ENCODE measurements around the gene DHRS3. TPM values are rescaled to one million over a fixed set of nuclear protein-coding genes. Genes with fewer than 3 reads are reported as not detected.
"Not testable (repeated sequence)": the region's sequence is repeated elsewhere in the genome, so short reads cannot be mapped to it uniquely, and the experiment has no call there.

DHRS3 gene
- total RNA-seq, 1 donor from 2014 or later, result 31.5 TPM

DNA sequence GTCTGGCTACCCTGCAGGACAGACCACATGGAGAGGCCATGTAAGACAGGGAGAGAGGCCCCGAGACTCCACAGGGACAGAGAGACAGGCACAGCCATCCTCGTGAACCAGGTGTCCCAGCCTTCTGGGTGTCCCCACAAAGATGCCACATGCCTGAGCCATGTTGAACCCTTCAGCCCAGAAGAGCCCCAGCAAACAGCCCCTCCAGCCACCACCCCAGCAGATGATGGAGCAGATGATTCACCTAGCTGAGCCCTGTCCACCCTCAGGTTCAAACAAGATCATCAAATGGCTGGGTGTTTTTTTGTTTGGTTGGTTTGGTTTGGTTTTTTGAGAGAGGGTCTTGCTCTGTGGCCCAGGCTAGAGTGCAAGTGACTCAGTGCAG lies 78.7 kb downstream of the DHRS3 start:
- no peak for DNase-seq

DNA sequence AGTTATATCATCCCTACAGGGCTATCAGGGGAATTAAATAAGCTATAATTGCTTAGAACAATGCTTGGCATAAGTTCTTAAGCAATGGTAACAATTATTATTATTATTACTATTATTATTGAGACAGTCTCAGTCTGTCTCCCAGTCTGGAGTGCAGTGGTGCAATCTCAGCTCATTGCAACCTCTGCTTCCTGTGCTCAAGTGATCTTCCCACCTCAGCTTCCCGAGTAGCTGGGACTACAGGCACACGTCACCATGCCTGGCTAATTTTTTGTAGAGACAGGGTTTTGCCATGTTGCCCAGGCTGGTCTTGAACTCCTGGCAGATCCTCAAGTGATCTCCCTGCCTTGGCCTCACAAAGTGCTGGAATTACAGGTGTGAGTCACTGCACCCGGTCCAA lies 79.5 kb downstream of the DHRS3 start:
- not testable (repeated sequence) for DNase-seq

DNA sequence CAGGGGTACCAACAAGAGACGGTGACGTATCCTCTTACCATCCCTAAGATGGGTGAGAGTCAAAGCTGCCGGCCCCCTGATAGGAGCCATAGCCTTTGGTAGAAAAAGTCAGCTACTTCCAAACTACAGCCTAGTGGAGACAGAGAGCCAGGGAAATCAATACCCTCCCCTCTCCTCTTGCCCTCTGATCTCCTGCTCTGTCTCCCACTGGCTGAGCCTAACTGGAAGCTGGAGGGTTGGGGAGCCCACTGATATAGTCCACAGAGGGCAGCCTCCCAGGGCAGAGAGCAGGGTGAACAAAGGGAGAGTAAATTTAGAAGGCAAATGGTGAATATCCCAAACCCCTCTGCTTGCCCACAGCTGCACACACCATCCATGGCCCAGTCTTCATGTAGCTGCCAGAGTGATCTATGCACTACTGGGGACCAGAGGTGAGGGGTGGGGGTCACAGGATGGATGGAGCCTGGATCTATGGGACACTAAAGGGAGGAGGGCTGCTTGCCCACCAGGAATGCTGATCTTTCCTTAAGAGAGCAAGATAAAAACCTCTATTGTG lies 80.0 kb downstream of the DHRS3 start:
- no peak for DNase-seq

DNA sequence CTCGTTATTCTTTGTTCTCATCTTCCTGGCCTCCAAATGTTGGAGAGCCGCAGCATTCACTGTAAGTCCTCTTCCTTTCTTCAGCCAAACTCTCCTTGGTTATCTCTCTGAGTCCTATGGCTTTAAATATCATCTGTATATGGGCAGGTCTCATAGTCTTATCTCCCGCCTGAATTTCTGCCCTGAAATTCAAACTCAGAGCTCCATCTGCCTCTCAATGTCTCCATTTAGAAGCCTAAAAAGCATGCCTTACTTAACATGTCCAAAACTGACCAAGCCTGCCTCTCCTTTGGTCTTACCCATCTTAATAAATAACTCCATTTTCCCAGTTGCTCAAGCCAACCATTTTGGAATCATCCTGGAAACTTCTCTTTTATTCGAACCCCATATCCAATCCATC lies 80.7 kb downstream of the DHRS3 start:
- DNase-seq, result no peak

DNA sequence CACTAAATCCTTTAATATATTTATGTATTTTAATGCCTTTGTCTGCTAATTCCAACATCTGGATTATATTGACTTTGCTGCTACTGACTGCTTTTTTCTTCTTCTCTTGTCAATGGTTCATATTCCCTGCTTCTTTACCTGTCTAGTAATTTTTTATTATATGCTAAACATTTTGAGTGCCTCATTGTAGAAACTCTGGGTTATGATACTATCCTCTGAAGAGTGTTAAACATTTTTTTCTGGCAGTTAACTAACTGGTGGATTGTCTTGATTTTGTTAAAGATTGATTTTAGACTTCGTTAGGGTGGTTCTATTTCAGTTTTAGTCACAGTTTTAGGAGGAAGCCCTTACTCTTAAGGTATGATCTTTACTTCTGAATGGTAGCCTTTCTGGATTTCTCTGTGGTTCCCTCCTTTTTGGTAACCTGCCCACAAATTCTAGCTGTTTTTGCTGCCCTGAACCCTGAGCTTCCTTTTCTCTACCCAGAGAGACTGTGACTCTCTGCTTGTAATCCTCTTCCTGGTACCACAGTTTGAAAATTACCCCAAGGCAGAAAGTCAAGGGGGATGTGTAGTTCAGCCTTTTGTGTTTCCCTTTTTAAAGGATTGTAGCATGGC lies 81.9 kb downstream of the DHRS3 start:
- no peak for DNase-seq

DNA sequence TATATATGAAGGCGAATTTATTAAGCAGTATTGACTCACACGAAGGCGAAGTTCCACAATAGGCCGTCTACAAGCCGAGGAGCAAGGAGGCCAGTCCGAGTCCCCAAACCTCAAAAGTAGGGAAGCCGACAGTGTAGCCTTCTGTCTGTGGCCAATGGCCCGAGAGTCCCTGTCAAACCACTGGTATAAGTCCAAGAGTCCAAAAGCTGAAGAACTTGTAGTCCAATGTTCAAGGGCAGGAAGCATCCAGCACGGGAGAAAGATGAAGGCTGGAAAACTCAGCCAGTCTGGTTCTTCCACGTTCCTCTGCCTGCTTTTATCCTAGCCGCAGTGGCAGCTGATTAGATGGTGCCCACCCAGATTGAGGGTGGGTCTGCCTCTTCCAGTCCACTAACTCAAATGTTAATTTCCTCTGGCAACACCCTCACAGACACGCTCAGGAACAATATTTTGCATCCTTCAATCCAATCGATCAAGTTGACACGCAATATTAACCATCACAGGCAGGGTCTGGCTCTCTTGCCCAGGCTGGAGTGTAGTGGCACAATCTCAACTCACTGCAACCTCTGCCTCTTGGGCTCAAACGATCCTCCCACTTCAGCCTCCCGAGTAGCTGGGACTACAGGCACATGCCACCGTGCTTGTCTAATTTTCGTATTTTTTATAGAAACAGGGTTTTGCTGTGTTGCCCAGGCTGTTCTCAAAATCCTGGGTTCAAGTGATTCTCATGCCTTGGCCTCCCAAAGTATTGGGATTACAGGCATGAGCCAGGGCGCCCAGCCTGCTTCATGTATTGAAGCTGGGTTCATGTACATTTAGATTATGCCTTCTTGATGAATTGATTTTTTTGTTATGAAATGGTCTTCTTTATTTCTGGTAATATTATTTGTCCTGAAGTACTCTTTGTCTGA lies 85.3 kb downstream of the DHRS3 start:
- no peak for DNase-seq

DNA sequence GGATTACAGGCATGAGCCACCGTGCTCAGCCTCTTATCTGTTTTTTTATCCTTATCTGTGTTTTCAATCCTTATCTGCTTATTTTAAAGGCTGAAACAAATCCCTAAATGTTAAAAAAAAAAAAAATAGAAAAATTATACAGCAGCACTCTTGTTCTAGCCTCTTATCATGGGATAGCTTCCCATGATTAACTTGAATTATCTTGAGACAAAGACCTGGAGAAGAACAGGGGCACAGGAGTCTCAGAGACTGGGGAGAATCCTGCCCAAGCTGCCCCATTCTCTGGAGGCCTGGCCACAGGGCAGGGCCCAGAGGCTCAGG lies 86.9 kb downstream of the DHRS3 start:
- no peak for DNase-seq

DNA sequence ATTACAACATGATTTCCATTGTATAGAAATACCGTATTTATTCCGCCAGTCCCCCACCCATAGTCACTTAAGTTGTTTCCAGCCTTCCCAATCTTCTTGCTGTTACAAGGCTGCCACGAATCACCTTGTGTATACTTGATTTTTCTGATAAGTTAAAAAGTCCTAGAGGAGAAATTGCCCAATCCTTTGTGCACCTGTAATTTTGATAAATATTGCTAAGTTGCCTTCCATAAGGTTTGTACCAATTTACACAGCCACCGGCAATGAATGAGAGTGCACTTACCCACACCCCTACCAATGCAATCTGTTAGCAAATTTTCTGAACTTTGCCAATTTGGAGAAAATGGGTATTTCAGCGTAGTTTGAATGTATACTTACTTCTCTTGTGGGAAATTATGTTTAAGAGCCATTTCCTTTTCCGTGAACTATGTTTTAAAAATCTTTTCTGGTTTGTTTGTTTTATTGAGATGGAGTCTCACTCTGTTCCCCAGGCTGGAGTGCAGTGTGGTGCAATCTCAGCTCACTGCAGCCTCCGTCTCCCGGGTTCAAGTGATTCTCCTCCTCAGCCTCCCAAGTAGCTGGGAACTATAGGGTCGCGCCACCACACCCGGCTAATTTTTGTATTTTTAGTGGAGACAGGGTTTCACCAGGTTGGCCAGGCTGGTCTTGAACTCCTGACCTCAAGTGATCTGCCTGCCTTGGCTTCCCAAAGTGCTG lies 87.4 kb downstream of the DHRS3 start:
- no peak for DNase-seq

DNA sequence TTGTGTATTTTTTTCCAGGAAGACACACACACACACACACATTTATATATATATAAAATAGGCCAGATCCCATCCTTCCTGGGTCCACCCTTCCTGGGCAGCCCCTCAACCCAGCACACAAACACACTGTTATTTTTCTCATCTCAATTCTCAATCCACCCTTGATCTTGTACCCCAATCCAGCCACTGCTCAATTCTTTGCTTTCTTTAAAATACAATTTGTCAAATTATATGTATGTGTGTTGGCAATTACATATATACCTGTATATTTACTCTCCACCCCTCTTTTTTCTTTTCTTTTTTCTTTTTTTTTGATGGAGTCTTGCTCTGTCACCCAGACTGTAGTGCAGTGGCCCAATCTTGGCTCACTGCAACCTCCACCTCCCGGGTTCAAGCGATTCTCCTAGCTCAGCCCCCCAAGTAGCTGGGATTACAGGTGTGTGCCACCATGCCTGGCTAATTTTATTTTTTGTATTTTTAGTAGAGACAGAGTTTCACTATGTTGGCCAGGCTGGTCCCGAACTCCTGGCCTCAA lies 88.3 kb downstream of the DHRS3 start:
- DNase-seq, result no peak

DNA sequence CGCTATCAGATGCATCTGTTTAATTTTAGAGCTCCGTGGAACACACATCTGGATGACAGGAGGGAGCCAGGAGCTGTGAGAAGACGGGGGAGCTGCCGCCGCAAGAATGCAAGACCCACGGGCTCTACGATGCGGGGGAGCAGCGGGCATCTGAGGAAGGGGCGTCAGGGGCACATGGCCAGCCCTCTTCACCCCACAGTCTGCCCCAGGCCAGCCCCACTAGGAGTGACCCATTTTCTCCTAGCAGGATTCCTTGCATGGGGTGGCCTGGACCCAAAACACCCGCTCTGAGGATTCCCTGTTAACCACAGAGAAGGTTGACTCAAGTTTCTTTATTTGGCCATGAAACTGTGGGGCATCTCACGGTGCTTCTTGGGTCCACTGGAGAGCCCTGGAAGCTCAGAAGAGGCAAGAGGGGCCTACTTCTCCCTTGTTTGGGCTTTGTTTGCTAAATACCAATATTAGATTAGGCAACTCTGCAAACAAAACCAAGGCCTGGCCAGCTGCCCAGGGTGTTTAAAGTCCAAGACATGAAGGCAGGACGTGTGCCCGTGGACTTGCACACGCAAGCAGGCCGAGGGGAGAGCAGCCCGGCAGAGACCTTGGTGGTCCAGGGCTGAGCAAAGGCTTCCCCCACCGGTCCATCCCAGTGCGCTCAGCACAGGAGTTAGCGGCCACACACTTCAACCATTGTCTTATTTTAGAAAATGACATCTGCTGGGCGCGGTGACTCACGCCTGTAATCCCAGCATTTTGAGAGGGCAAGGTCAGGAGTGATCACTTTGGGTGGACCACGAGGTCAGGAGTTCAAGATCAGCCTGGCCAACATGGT lies 89.8 kb downstream of the DHRS3 start:
- DNase-seq, result no peak

DNA sequence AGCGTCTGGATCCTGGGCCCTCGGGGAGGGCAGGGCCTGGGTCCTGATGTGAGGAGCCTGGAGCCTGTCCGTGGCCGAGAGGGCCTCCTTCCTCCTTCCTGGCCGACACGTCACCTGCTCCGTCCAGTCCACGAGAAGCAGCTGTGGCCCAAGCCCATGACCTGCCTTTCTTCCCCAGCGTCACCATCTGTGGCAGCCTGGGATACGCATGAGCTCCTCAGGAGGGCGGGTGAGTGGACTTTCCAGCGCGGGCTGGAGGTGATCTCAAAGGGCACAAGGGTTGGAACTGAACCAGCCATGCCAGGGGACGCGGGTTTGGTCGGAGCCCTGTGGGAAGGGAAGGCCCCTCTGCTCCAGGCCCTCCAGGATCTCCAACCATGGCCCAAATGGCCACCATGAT lies 90.4 kb downstream of the DHRS3 start:
- no peak for DNase-seq

DNA sequence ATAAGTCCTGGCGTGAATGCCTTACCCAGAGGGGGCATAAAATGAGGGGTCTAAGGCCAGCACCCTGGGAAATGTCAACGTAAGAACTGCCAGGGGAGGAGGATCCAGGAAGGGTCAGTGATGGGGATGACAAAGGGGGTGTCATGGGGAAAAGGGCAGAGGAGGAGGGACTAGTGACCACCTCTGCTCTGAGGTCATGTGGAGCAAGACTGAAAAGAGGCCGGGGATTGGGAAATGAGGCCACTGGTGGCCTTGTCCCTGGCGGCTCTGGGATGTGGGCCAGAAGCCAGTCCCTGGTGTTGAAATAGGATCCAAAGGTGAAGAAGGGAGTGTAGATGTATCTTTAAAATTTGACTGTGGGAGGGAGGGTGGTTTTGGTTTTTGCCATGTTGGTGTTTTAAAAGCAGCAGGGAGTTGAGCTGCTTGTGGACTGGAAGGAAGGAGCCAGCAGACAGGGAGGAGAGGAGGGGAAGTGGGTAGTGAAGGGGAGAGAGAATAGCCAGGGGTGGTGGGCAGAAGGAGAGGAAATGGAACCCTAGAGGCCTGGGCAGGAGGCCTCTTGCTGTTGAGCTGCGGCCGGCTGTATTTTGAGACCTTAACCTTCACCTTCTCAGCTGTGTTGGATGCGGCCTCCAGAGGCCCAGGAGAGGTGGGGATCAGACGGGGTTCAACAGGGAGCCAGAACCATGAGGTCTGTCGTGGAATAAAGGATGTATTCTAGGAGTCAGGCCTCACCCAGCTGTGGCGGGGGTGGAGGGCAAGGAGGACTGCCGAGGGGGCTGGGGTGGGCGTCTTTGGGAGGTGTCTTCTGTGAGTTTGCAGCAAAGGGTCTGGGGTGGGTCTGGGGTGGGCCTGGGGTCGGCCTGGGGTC lies 92.5 kb downstream of the DHRS3 start:
- no peak for DNase-seq

DNA sequence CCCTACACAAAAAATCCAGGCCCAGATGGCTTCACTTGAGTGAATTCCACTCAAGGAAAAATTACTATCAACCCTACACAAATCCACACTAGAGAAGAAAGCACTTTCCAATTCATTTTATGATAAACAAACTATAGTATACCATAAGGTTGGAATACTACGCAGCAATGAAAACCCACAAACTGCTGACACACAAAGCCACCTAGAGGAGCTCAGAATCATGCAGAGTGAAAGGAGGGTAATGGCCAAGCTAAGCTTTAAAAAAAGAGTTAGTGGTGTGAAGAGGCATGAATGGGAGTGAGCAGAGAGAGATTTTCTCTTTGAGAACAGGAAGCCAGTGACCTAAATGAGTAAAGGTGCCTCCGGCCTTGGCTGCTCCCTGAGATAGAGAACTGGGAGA lies 93.7 kb downstream of the DHRS3 start:
- DNase-seq, result no peak

DNA sequence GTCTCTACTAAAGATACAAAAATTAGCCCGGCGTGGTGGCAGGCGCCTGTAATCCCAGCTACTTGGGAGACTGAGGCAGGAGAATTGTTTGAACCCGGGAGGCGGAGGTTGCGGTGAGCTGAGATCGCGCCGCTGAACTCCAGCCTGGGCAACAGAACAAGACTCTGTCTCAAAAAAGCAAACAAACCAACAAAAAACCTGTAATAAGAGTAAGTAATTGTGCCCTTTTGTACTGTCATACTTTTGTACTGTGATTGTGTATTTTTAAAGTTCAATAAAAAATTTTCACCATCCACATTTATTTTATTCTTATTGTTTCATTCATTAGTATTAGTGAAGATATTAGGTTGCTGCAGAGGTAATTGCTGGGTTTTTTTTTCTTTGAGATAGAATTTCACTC lies 95.2 kb downstream of the DHRS3 start:
- DNase-seq, result not testable (repeated sequence)

DNA sequence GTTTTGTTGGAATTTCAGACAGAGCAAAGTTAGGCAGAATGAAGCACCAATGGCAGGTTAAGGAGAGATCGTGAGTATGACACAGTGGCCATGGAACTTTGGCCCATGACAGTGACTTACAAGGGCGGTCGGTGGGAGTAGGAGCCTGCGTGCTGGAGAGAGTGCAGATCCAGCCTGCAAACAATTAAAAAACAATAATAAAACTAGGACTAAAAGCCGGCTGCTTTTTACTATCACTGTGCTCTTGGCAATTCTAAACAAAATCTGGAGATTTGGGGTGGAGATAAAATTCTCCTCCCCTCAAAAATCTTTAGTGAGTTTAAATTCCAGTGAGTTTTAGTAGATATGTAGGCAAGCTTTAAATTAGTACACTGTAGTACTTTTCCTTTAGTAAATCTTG lies 96.9 kb downstream of the DHRS3 start:
- no peak for DNase-seq

DNA sequence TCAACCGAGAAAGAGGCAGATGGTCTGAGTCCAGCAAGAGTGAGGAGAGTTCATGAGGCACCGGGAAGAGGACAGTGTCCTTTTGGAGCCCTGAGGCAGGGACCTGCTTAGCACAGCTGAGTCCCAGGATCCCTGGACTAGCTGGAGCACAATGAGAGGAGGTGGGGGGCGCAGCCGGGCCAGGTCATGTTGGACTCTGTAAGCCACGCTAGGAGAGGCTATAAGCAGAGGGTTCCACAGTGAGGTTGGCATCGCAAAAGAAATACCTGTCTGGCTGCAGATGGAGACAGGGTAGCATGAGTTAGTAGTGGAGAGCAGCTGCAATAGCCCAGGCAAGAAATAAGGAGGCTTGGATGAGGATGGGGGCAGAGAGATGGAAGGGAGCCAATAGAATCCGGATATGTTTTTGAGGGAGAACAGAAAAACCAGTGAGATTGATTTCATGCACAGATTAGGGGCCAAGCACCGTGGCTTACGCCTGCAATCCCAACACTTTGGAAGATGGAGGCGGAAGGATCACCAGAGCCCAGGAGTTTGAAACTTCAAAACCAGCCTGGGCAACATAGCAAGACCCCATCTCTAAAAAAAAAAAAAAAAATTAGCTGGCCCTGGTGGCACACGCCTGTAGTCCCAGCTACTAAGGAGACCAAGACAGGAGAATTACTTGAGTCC lies 98.2 kb downstream of the DHRS3 start:
- no peak for DNase-seq

DNA sequence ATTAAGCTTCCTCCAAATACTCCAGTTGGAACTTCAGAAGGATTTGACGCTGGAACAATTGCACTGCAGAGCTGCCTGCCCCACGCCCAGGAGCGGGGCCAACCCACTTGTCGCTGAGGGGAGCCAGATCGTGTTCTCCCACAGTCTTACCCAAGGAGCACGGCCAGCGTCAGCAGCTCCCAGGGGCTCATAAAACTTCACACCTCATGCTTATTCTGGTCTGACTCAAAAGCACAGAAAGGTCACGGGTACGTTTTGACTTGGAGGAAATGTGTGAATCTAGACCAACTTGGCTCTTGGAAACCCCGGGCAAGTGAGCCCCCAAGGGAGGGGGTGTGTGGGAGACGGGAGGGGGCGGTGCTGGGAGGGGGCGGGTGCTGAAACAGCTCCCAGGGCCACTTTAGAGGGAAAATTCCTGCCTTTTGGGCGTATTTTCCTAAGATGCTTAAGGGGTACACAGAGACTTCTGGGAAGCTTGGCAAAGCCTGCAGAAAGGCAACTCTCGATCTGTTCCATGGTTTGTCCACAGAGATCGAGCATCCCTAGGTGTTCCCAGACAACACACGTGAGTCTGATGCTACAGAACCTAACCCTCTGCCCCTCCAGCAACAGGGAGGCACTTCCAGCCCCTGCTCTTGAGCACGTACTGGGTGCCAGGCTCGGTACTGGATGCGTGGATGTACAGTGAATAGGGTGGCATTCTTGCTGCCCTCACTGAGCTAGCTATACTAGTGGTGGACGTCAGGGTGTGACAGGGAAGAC lies 98.9 kb downstream of the DHRS3 start:
- DNase-seq, result no peak
